ENCODE measurements around the gene URAD. TPM values are rescaled to one million over a fixed set of nuclear protein-coding genes. Genes with fewer than 3 reads are reported as not detected.
"Not testable (repeated sequence)": the region's sequence is repeated elsewhere in the genome, so short reads cannot be mapped to it uniquely, and the experiment has no call there.

URAD gene
- total RNA-seq, 2 donors from 2014 or later, result 26.9 to 40.7 TPM

DNA sequence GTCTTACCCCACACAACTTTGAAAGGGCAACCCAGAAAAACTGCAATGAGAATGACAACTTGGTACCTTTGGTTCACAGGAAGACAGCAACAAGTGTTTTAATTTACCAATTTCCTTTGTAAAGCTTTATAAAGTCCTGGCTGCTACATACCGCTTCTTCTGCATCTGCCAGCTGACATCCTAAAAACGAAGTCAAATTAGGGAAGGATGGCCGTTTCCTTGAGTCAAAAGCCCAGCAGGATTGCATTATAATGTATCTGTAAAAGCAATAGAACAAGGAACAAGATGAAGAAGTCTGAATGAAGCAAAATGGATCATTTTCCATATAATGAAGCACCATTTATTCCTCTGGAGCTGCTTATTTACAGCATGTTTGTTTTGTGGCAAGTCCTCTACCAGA lies 25.8 kb upstream of the URAD start:
- Histone ChIP-seq H3K36me3 (no peaks in the 10 kb centered on the region), H3K27me3 (no peaks in the 10 kb centered on the region), H3K9me3 (no peaks in the 10 kb centered on the region), H3K9ac (ENCODE audit: low read depth in 2 of 2, low read length in 2 of 2) (no peak overlapping the region), H3K4me1 (no peaks in the 10 kb centered on the region), H3K4me3 (no peak overlapping the region), H3K27ac (no peak overlapping the region)
- TF ChIP-seq, protein P1, sequence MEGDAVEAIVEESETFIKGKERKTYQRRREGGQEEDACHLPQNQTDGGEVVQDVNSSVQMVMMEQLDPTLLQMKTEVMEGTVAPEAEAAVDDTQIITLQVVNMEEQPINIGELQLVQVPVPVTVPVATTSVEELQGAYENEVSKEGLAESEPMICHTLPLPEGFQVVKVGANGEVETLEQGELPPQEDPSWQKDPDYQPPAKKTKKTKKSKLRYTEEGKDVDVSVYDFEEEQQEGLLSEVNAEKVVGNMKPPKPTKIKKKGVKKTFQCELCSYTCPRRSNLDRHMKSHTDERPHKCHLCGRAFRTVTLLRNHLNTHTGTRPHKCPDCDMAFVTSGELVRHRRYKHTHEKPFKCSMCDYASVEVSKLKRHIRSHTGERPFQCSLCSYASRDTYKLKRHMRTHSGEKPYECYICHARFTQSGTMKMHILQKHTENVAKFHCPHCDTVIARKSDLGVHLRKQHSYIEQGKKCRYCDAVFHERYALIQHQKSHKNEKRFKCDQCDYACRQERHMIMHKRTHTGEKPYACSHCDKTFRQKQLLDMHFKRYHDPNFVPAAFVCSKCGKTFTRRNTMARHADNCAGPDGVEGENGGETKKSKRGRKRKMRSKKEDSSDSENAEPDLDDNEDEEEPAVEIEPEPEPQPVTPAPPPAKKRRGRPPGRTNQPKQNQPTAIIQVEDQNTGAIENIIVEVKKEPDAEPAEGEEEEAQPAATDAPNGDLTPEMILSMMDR (IDR thresholded peaks at IDR 0.05), result no peak
- intact Hi-C loops (cut with DNase I), result no loop called here
- no peak for DNase-seq

GRCh38 chr13:28013482-28013881 lies 25.0 kb upstream of the URAD start:
- H3K27me3 ChIP-seq, result no peaks in the 10 kb centered on the region
- intact Hi-C loops (cut with DNase I), result no loop called here

DNA sequence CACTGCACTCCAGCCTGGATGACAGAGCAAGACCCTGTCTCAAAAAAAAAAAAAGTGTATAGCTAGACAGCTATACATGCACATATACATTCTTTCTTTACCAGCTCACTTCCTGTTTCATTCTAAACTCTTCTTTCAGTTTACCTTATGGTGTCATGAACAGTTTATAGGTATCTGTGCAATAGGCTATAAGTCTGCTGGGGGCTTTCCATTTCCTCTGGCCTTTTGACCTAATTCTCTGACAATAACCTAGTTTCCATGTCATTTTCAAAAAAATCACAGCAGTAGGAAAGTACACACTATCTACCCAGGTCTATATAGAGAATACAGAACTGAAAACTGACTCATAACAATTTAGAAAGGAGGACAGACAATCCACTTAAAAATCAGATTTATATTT lies 24.4 kb upstream of the URAD start:
- TF ChIP-seq, protein P1 (IDR thresholded peaks at IDR 0.05), result no peak
- H3K27me3 ChIP-seq, result no peaks in the 10 kb centered on the region
- no peak for DNase-seq
- H3K36me3 ChIP-seq, result no peaks in the 10 kb centered on the region
- no peaks in the 10 kb centered on the region for H3K9me3 ChIP-seq
- H3K4me1 ChIP-seq, result no peaks in the 10 kb centered on the region
- intact Hi-C loops (cut with DNase I), result no loop called here
- no peak overlapping the region for H3K4me3 ChIP-seq
- no peak overlapping the region for H3K27ac ChIP-seq
- H3K9ac ChIP-seq (ENCODE audit: low read depth in 2 of 2, low read length in 2 of 2), result no peak overlapping the region

More at GRCh38 chr13:28013482-28013881, 25.0 kb upstream of the URAD start:
- Histone ChIP-seq H3K4me1 (no peaks in the 10 kb centered on the region), H3K27ac (no peak overlapping the region), H3K4me3 (no peak overlapping the region), H3K9ac (ENCODE audit: low read depth in 2 of 2, low read length in 2 of 2) (no peak overlapping the region), H3K9me3 (no peaks in the 10 kb centered on the region), H3K36me3 (no peaks in the 10 kb centered on the region)
- DNase-seq, result no peak
- TF ChIP-seq, protein P1 (IDR thresholded peaks at IDR 0.05), result no peak

DNA sequence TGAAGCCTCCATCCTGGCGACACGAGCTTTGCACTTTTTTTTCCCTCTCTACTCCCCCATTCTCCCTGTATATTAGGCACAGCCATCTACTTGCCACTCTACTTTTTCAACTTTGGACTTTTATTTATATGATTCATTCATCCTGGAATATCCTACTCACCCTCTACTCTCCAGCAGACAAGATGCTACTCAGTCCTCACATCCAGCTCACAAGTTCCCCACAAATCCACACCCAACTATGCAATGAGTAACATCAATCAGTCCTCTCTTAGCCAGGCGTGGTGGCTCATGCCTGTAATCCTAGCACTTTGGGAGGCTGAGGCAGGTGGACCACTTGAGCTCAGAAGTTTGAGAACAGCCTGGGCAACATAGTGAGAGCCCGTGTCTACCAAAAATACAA lies 23.9 kb upstream of the URAD start:
- Histone ChIP-seq H3K27ac (no peak overlapping the region), H3K9me3 (no peaks in the 10 kb centered on the region), H3K4me1 (no peaks in the 10 kb centered on the region), H3K4me3 (no peak overlapping the region), H3K9ac (ENCODE audit: low read depth in 2 of 2, low read length in 2 of 2) (no peak overlapping the region), H3K36me3 (no peaks in the 10 kb centered on the region), H3K27me3 (no peaks in the 10 kb centered on the region)
- TF ChIP-seq, protein P1 (IDR thresholded peaks at IDR 0.05), result no peak
- DNase-seq, result no peak
- intact Hi-C loops (cut with DNase I), result no loop called here

GRCh38 chr13:28010046-28010445 lies 21.6 kb upstream of the URAD start:
- Histone ChIP-seq H3K27me3 (no peaks in the 10 kb centered on the region), H3K4me1 (no peaks in the 10 kb centered on the region), H3K9me3 (no peaks in the 10 kb centered on the region), H3K4me3 (no peak overlapping the region), H3K9ac (ENCODE audit: low read depth in 2 of 2, low read length in 2 of 2) (no peak overlapping the region), H3K36me3 (no peaks in the 10 kb centered on the region), H3K27ac (no peak overlapping the region)
- intact Hi-C loops (cut with DNase I), result no loop called here
- DNase-seq, result no peak
- TF ChIP-seq, protein P1 (IDR thresholded peaks at IDR 0.05), result no peak

GRCh38 chr13:28005016-28005415 lies 16.5 kb upstream of the URAD start:
- H3K36me3 ChIP-seq; H3K4me1 ChIP-seq; H3K4me3 ChIP-seq; H3K9ac ChIP-seq (ENCODE audit: low read depth in 2 of 2, low read length in 2 of 2); intact Hi-C loops (cut with DNase I); DNase-seq; H3K9me3 ChIP-seq; H3K27ac ChIP-seq; H3K27me3 ChIP-seq: not testable (repeated sequence)

Measured in colonic mucosa (tissue), 4 donors.